ENCODE results near the gene SHISA7.

DNA sequence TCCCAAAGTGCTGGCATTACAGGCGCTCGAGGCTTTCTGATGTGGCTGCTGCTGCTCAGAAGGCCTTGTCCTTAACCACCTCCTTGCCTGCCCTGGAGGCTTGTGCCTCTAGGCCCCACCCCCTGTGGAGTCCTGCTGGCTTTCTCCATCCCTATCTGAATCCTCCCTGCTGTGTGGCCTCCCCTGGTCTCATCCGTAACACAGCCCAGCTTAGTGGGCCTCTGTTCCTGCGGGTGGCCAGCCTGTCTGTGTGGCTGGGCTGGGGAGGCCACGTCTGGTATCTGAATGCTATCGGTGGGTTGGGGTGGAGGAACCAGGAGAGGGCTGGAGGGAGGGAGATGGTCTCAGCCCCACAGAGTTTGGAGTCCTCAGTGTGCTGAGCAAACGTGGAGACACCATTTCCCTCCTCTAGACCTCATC is 52.6 kb downstream of the SHISA7 start:
- TF ChIP-seq CTCF (IDR thresholded peaks at IDR 0.05; ENCODE audit: insufficient read depth, low read length) (no peak), POLR2AphosphoS5 (IDR thresholded peaks at IDR 0.05; ENCODE audit: low read depth) (0 out of 2 replicates have a peak, but pooled peaks have one; percentile 38)
- TF ChIP-seq, protein P1, sequence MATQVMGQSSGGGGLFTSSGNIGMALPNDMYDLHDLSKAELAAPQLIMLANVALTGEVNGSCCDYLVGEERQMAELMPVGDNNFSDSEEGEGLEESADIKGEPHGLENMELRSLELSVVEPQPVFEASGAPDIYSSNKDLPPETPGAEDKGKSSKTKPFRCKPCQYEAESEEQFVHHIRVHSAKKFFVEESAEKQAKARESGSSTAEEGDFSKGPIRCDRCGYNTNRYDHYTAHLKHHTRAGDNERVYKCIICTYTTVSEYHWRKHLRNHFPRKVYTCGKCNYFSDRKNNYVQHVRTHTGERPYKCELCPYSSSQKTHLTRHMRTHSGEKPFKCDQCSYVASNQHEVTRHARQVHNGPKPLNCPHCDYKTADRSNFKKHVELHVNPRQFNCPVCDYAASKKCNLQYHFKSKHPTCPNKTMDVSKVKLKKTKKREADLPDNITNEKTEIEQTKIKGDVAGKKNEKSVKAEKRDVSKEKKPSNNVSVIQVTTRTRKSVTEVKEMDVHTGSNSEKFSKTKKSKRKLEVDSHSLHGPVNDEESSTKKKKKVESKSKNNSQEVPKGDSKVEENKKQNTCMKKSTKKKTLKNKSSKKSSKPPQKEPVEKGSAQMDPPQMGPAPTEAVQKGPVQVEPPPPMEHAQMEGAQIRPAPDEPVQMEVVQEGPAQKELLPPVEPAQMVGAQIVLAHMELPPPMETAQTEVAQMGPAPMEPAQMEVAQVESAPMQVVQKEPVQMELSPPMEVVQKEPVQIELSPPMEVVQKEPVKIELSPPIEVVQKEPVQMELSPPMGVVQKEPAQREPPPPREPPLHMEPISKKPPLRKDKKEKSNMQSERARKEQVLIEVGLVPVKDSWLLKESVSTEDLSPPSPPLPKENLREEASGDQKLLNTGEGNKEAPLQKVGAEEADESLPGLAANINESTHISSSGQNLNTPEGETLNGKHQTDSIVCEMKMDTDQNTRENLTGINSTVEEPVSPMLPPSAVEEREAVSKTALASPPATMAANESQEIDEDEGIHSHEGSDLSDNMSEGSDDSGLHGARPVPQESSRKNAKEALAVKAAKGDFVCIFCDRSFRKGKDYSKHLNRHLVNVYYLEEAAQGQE (IDR thresholded peaks at IDR 0.05; ENCODE audit: insufficient replicate concordance, low read depth): no peak
